CD8-positive, alpha-beta memory T cell (primary cell): Measurements from ENCODE around the gene CACNB4. TPM values are rescaled to one million over a fixed set of nuclear protein-coding genes. Genes with fewer than 3 reads are reported as not detected.
"Not testable (repeated sequence)": the region's sequence is repeated elsewhere in the genome, so short reads cannot be mapped to it uniquely, and the experiment has no call there.

ENCODE experiments used
- CTCF ChIA-PET: fragments of 350-600 bp; sonication (Branson Sonifier 250); formaldehyde crosslinking; loops from one replicate; lab custom pipeline; 2021; ENCODE audit warnings: antibody characterized with exemption; lab: Charles Lee
- POLR2A ChIA-PET: fragments of 350-600 bp; sonication (Branson Sonifier 250); formaldehyde crosslinking; loops from one replicate; lab custom pipeline; 2021; ENCODE audit warnings: antibody characterized with exemption; lab: Charles Lee
- DNase-seq, 5 donors: peaks; one replicate each; pipeline versions ENCODE4 v3.0.0 to v3.0.0-alpha.2; 2020 to 2022; ENCODE audit warnings: mixed read lengths in 1 of 5
- H3K27ac ChIP-seq: one replicate; pipeline ENCODE4 v1.7.0; 2013; ENCODE audit warnings: low read depth, mild to moderate bottlenecking, low read length, moderate library complexity
- H3K27me3 ChIP-seq: 2 replicates; pipeline ENCODE4 v1.7.0; 2013; ENCODE audit warnings: low read length, mild to moderate bottlenecking; ENCODE audit not compliant: insufficient read depth, poor library complexity, severe bottlenecking
- H3K36me3 ChIP-seq: 2 replicates; pipeline ENCODE4 v1.7.0; 2013; ENCODE audit warnings: mild to moderate bottlenecking, low read length, moderate library complexity; ENCODE audit not compliant: insufficient read depth
- H3K4me1 ChIP-seq: 2 replicates; pipeline ENCODE4 v1.7.0; 2013; ENCODE audit warnings: mild to moderate bottlenecking, low read length, moderate library complexity; ENCODE audit not compliant: insufficient read depth
- H3K4me3 ChIP-seq: 2 replicates; pipeline ENCODE4 v1.7.0; 2013; ENCODE audit warnings: mild to moderate bottlenecking, low read length
- H3K9me3 ChIP-seq: 2 replicates; pipeline ENCODE4 v1.7.0; 2013; ENCODE audit warnings: mild to moderate bottlenecking, low read length
- H3K27ac Mint-ChIP-seq, 8 donors: one replicate each; pipeline ENCODE4 v1.8.0; 2020 to 2021; ENCODE audit warnings: mixed read lengths in 8 of 8, mild to moderate bottlenecking in 6 of 8, inconsistent platforms in 3 of 8, moderate library complexity in 3 of 8
- H3K27me3 Mint-ChIP-seq, 2 donors: one replicate each; pipeline ENCODE4 v1.8.0; 2020 to 2021; ENCODE audit warnings: mixed read lengths in 2 of 2, mild to moderate bottlenecking in 1 of 2, moderate library complexity in 1 of 2
- H3K36me3 Mint-ChIP-seq, 3 donors: one replicate each; pipeline ENCODE4 v1.8.0; 2020 to 2021; ENCODE audit warnings: mixed read lengths in 3 of 3, inconsistent platforms in 1 of 3, mild to moderate bottlenecking in 1 of 3
- H3K4me1 Mint-ChIP-seq, 3 donors: one replicate each; pipeline ENCODE4 v1.8.0; 2020 to 2021; ENCODE audit warnings: mixed read lengths in 3 of 3, inconsistent platforms in 1 of 3, mild to moderate bottlenecking in 1 of 3
- H3K4me3 Mint-ChIP-seq, 7 donors: one replicate each; pipeline ENCODE4 v1.8.0; 2020 to 2021; ENCODE audit warnings: mixed read lengths in 7 of 7, mild to moderate bottlenecking in 6 of 7, moderate library complexity in 4 of 7, inconsistent platforms in 2 of 7
- H3K9me3 Mint-ChIP-seq, 5 donors: one replicate each; pipeline ENCODE4 v1.8.0; 2020 to 2022; ENCODE audit warnings: mixed read lengths in 5 of 5, mild to moderate bottlenecking in 3 of 5, moderate library complexity in 2 of 5, inconsistent platforms in 1 of 5
- polyA plus RNA-seq: library from polyadenylated mRNA; unstranded; fragments of 300-500 nt; fragmentation: Illumina TruSeq; gene quantifications from one replicate; pipeline ENCODE4 v1.2.3, GENCODE V29; 2021
- total RNA-seq, 2 experiments: library from RNA; stranded (reverse); gene quantifications; one replicate each; pipeline ENCODE4 v1.2.3, GENCODE V29; 2021

The CACNB4 gene
- total and polyA plus RNA-seq, 3 experiments from 2014 or later: 0.18 to 0.20 TPM; not detected in 1

- Mint-ChIP-seq H3K9me3 (no peaks in the 10 kb centered on the region), H3K27ac (no peak overlapping the region), H3K36me3 (peaks cover 16 to 36% (median 16%) of the 10 kb centered on the region in 3 donors), H3K4me3 (no peak overlapping the region), H3K27me3 (no peaks in the 10 kb centered on the region), H3K4me1 (no peaks in the 10 kb centered on the region)
- H3K36me3 ChIP-seq: peaks cover 5% of the 10 kb centered on the region
- H3K9me3 ChIP-seq: no peaks in the 10 kb centered on the region
- H3K4me1 ChIP-seq: no peaks in the 10 kb centered on the region
- no peaks in the 10 kb centered on the region for H3K27me3 ChIP-seq
- DNase-seq: no peak
- no peak overlapping the region for H3K4me3 ChIP-seq
- no peak overlapping the region for H3K27ac ChIP-seq
- ChIA-PET POLR2A (no interaction called here), CTCF (no interaction called here)
These were observed 303.1 kb downstream of the CACNB4 start for GRCh38 chr2:151795646-151796240.

- DNase-seq, H3K27me3 ChIP-seq, H3K36me3 ChIP-seq, H3K27ac ChIP-seq, H3K4me1 Mint-ChIP-seq, H3K4me3 ChIP-seq, POLR2A ChIA-PET, H3K27me3 Mint-ChIP-seq, H3K27ac Mint-ChIP-seq, H3K4me3 Mint-ChIP-seq, H3K9me3 ChIP-seq, H3K4me1 ChIP-seq, CTCF ChIA-PET, H3K9me3 Mint-ChIP-seq: not testable (repeated sequence)
- H3K36me3 Mint-ChIP-seq: peaks cover 12 to 30% (median 20%) of the 10 kb centered on the region in 3 donors
These were observed 304.4 kb downstream of the CACNB4 start for GRCh38 chr2:151794422-151794821.

- Mint-ChIP-seq H3K4me1 (peaks cover 0 to 2% (median 0%) of the 10 kb centered on the region in 3 donors), H3K9me3 (no peaks in the 10 kb centered on the region), H3K36me3 (peaks cover 12 to 29% (median 18%) of the 10 kb centered on the region in 3 donors), H3K4me3 (no peak overlapping the region), H3K27ac (no peak overlapping the region), H3K27me3 (no peaks in the 10 kb centered on the region)
- ChIA-PET POLR2A (no interaction called here), CTCF (no interaction called here)
- Histone ChIP-seq H3K36me3 (peaks cover 5% of the 10 kb centered on the region), H3K27me3 (no peaks in the 10 kb centered on the region), H3K4me3 (no peak overlapping the region), H3K27ac (no peak overlapping the region), H3K9me3 (no peaks in the 10 kb centered on the region), H3K4me1 (no peaks in the 10 kb centered on the region)
- DNase-seq: no peak
These were observed 305.7 kb downstream of the CACNB4 start for GRCh38 chr2:151793123-151793522.

GRCh38 chr2:151792589-151792988, 306.3 kb downstream of the CACNB4 start:
- no peaks in the 10 kb centered on the region for H3K27me3 ChIP-seq
- no peak for DNase-seq
- Mint-ChIP-seq H3K4me3 (no peak overlapping the region), H3K36me3 (peaks cover 12 to 29% (median 20%) of the 10 kb centered on the region in 3 donors), H3K9me3 (no peaks in the 10 kb centered on the region), H3K27ac (no peak overlapping the region), H3K27me3 (no peaks in the 10 kb centered on the region), H3K4me1 (peaks cover 0 to 2% (median 0%) of the 10 kb centered on the region in 3 donors)
- H3K27ac ChIP-seq: no peak overlapping the region
- H3K4me3 ChIP-seq: no peak overlapping the region
- H3K9me3 ChIP-seq: no peaks in the 10 kb centered on the region
- H3K4me1 ChIP-seq: no peaks in the 10 kb centered on the region
- H3K36me3 ChIP-seq: peaks cover 5% of the 10 kb centered on the region
- CTCF ChIA-PET: no interaction called here
- POLR2A ChIA-PET: no interaction called here

GRCh38 chr2:151791545-151791944, 307.3 kb downstream of the CACNB4 start:
- Histone ChIP-seq H3K27ac (no peak overlapping the region), H3K36me3 (peaks cover 5% of the 10 kb centered on the region), H3K9me3 (no peaks in the 10 kb centered on the region), H3K4me3 (no peak overlapping the region), H3K27me3 (no peaks in the 10 kb centered on the region), H3K4me1 (no peaks in the 10 kb centered on the region)
- no peak for DNase-seq
- CTCF ChIA-PET: no interaction called here
- Mint-ChIP-seq H3K27me3 (no peaks in the 10 kb centered on the region), H3K4me1 (peaks cover 0 to 2% (median 0%) of the 10 kb centered on the region in 3 donors), H3K9me3 (no peaks in the 10 kb centered on the region), H3K27ac (peak overlapping the region in 1 of 8 donors; percentile 14), H3K36me3 (peaks cover 12 to 25% (median 15%) of the 10 kb centered on the region in 3 donors), H3K4me3 (no peak overlapping the region)
- POLR2A ChIA-PET: interaction anchor here (0.6 kb wide), 1 partner anchor 926 kb away, joined by 4 read pairs; the partner anchor contains the start of gene PRPF40A

GRCh38 chr2:151790689-151791088, 308.2 kb downstream of the CACNB4 start:
- Mint-ChIP-seq H3K4me1 (peaks cover 0 to 2% (median 0%) of the 10 kb centered on the region in 3 donors), H3K9me3 (no peaks in the 10 kb centered on the region), H3K27ac (peak overlapping the region in 2 of 8 donors; percentile 23 to 57), H3K27me3 (no peaks in the 10 kb centered on the region), H3K4me3 (no peak overlapping the region), H3K36me3 (peaks cover 11 to 24% (median 12%) of the 10 kb centered on the region in 3 donors)
- peaks cover 5% of the 10 kb centered on the region for H3K36me3 ChIP-seq
- no peaks in the 10 kb centered on the region for H3K27me3 ChIP-seq
- H3K9me3 ChIP-seq: no peaks in the 10 kb centered on the region
- no peak overlapping the region for H3K4me3 ChIP-seq
- POLR2A ChIA-PET: no interaction called here
- CTCF ChIA-PET: no interaction called here
- DNase-seq: no peak
- H3K27ac ChIP-seq: no peak overlapping the region
- H3K4me1 ChIP-seq: no peaks in the 10 kb centered on the region

GRCh38 chr2:151789055-151789834, 309.6 kb downstream of the CACNB4 start:
- Histone ChIP-seq H3K4me1 (no peaks in the 10 kb centered on the region), H3K36me3 (no peaks in the 10 kb centered on the region), H3K4me3 (no peak overlapping the region), H3K27me3 (no peaks in the 10 kb centered on the region), H3K9me3 (no peaks in the 10 kb centered on the region), H3K27ac (no peak overlapping the region)
- ChIA-PET POLR2A (no interaction called here), CTCF (no interaction called here)
- H3K36me3 Mint-ChIP-seq: peaks cover 12 to 35% (median 22%) of the 10 kb centered on the region in 3 donors
- H3K27ac Mint-ChIP-seq: peak overlapping the region in 1 of 8 donors; percentile 39
- H3K4me1 Mint-ChIP-seq: peaks cover 0 to 2% (median 0%) of the 10 kb centered on the region in 3 donors
- no peaks in the 10 kb centered on the region for H3K27me3 Mint-ChIP-seq
- no peak overlapping the region for H3K4me3 Mint-ChIP-seq
- H3K9me3 Mint-ChIP-seq: no peaks in the 10 kb centered on the region
- no peak for DNase-seq

GRCh38 chr2:151786483-151786882, 312.4 kb downstream of the CACNB4 start:
- H3K4me3 Mint-ChIP-seq: no peak overlapping the region
- H3K36me3 ChIP-seq: peaks cover 5% of the 10 kb centered on the region
- ChIA-PET CTCF (no interaction called here), POLR2A (no interaction called here)
- H3K27me3 ChIP-seq: no peaks in the 10 kb centered on the region
- H3K27ac ChIP-seq: no peak overlapping the region
- H3K4me1 ChIP-seq: no peaks in the 10 kb centered on the region
- no peaks in the 10 kb centered on the region for H3K27me3 Mint-ChIP-seq
- H3K4me1 Mint-ChIP-seq: peaks cover 0 to 2% (median 0%) of the 10 kb centered on the region in 3 donors
- DNase-seq: no peak
- no peak overlapping the region for H3K4me3 ChIP-seq
- no peak overlapping the region for H3K27ac Mint-ChIP-seq
- no peaks in the 10 kb centered on the region for H3K9me3 ChIP-seq
- no peaks in the 10 kb centered on the region for H3K9me3 Mint-ChIP-seq
- peaks cover 5 to 40% (median 31%) of the 10 kb centered on the region in 3 donors for H3K36me3 Mint-ChIP-seq
